GM18508 (cell line): ENCODE results near the gene CLCN7.

ENCODE experiments used
- ATAC-seq: cut with Tn5 transposase; IDR thresholded peaks from one replicate; pipeline ENCODE4 v1.9.1; 2021; ENCODE audit warnings: moderate number of reproducible peaks; ENCODE audit not compliant: insufficient read depth, unreplicated experiment

CLCN7 gene

GRCh38 chr16:1412847-1413246 is 62.0 kb downstream of the CLCN7 start:
- ATAC-seq = no peak

DNA sequence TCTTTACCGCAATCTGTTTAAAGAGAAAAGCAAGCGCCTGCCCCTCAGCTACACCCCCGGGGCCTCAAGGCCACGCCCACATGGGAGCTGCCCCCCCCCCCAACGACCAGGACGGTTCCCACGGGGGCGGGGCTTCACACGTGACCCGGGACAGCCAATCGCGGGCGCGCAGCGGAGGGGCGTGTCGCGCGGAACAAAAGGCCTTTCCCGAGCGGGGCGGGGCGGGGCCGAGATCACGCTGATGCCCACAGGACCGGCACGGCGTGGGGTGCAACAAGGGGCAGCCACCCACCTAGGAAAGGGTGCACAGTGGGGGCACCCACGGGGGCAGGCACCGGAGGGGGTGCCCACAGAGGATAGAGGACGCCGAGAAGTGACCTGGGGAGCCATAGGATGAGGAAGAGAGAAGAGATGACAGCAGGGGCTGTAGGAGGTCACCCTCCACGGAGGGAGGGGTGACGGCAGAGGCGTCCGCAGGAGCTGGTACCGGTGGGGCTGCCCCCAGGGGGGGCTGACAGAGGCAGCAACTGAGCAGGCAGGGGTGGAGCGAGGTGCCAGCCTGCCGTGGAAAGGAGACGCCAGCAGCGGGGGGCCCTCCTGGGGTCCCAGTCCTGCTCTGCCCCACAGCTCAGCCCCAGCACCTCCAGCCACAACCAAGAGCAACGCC is 66.5 kb downstream of the CLCN7 start:
- no peak for ATAC-seq

GRCh38 chr16:1407753-1408152 is 67.1 kb downstream of the CLCN7 start:
- no peak for ATAC-seq

GRCh38 chr16:1403733-1404132 is 71.1 kb downstream of the CLCN7 start:
- ATAC-seq = no peak

DNA sequence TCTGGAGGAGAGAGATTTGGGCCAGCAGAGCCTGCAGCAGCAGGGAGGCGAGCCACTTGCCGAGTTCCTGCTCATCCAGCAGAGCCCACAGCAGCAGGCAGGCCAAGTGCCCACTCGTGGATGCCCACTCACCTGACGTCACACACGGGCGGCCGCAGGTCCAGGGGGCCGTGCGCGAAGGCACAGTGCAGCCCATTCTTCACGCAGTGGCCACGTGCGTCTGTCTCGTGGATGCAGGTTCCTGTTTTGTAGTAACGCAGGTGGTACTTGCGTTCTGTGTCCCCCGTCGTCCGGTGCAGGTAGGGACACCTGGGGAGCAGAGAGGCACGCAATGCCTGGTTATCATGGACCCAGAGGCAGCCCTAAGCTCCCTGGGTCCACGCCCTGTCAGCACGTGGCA is 71.8 kb downstream of the CLCN7 start:
- no peak for ATAC-seq

GRCh38 chr16:1401758-1402154 is 73.1 kb downstream of the CLCN7 start:
- no peak for ATAC-seq

GRCh38 chr16:1401061-1401757 is 73.6 kb downstream of the CLCN7 start:
- ATAC-seq = no peak

GRCh38 chr16:1398826-1399581 is 75.8 kb downstream of the CLCN7 start:
- ATAC-seq = no peak

GRCh38 chr16:1398351-1398750 is 76.5 kb downstream of the CLCN7 start:
- ATAC-seq = no peak

GRCh38 chr16:1397779-1398178 is 77.0 kb downstream of the CLCN7 start:
- ATAC-seq = no peak

- ATAC-seq = no peak
Observed at GRCh38 chr16:1395444-1396031, 79.3 kb downstream of the CLCN7 start.
